Upper lobe of right lung (tissue), 1 donor: Measurements from ENCODE around the gene CCNB1IP1. TPM values are rescaled to one million over a fixed set of nuclear protein-coding genes. Genes with fewer than 3 reads are reported as not detected.
"Not testable (repeated sequence)": the region's sequence is repeated elsewhere in the genome, so short reads cannot be mapped to it uniquely, and the experiment has no call there.

ENCODE experiments used
- ATAC-seq: fragments of 200-7000 bp; cut with Tn5 transposase; one replicate; pipeline ENCODE4 v1.9.1; 2020; ENCODE audit warnings: mild to moderate bottlenecking, moderate library complexity
- DNase-seq: peaks from one replicate; pipeline ENCODE4 v3.0.0-alpha.2; 2020
- H3K27ac ChIP-seq: fragments of 200-600 bp; one replicate; pipeline ENCODE4 v1.8.0; 2022
- H3K27me3 ChIP-seq: fragments of 200-600 bp; one replicate; pipeline ENCODE4 v1.8.0; 2022; ENCODE audit warnings: mild to moderate bottlenecking
- H3K36me3 ChIP-seq: fragments of 200-600 bp; one replicate; pipeline ENCODE4 v1.8.0; 2022
- H3K4me1 ChIP-seq: fragments of 200-600 bp; one replicate; pipeline ENCODE4 v1.8.0; 2022
- H3K4me3 ChIP-seq: fragments of 200-600 bp; one replicate; pipeline ENCODE4 v1.8.0; 2022; ENCODE audit warnings: mild to moderate bottlenecking
- H3K9me3 ChIP-seq: fragments of 200-600 bp; one replicate; pipeline ENCODE4 v1.8.0; 2022
- intact Hi-C: fragments of 100-400 bp; cut with DNase I; formaldehyde crosslinking; loops from one replicate; pipeline ENCODE4 v1.11.0; 2022
- total RNA-seq: library from RNA; stranded (reverse); fragmentation: NEBNext Ultra II Directional; extraction: Animal tissue kit (Norgen Biotek cat#: 25700); gene quantifications from one replicate; pipeline ENCODE4 v1.2.1, GENCODE V29; 2021
- TF ChIP-seq, protein P1 (sequence below): fragments of 200-600 bp; IDR thresholded peaks from one replicate; pipeline ENCODE4 v1.8.0; 2022; ENCODE audit warnings: antibody characterized with exemption
- donor health status: DM: no; HTN: yes; CAD: no; lungs with severe emphysema.

CCNB1IP1 gene
- total RNA-seq, 1 donor from 2014 or later: 37.9 TPM

DNA sequence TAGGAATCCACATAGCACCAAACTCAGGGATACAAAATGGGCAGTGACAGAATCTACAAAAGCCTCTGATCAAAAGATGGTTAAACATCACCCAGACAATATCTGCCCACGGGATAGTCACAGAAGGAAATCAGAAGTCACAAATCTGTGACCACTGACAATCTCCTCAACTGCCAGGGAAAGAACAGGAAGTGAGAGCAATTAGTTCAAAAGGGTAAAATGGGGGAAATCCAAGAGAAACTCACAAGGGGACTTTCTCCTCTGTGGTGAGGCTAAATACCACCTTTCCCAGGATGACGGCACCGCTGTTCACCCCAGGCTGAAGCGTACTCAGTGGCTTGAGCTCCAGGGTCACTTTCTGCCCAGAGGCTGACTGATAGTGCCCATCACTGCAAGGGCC lies 38.0 kb downstream of the CCNB1IP1 start:
- Histone ChIP-seq H3K27me3 (no peaks in the 10 kb centered on the region), H3K4me1 (no peaks in the 10 kb centered on the region), H3K9me3 (no peaks in the 10 kb centered on the region), H3K4me3 (no peak overlapping the region), H3K27ac (no peak overlapping the region), H3K36me3 (peaks cover 92% of the 10 kb centered on the region)
- TF ChIP-seq, protein P1, sequence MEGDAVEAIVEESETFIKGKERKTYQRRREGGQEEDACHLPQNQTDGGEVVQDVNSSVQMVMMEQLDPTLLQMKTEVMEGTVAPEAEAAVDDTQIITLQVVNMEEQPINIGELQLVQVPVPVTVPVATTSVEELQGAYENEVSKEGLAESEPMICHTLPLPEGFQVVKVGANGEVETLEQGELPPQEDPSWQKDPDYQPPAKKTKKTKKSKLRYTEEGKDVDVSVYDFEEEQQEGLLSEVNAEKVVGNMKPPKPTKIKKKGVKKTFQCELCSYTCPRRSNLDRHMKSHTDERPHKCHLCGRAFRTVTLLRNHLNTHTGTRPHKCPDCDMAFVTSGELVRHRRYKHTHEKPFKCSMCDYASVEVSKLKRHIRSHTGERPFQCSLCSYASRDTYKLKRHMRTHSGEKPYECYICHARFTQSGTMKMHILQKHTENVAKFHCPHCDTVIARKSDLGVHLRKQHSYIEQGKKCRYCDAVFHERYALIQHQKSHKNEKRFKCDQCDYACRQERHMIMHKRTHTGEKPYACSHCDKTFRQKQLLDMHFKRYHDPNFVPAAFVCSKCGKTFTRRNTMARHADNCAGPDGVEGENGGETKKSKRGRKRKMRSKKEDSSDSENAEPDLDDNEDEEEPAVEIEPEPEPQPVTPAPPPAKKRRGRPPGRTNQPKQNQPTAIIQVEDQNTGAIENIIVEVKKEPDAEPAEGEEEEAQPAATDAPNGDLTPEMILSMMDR: no peak
- intact Hi-C loops: no loop called here
- DNase-seq (no peak), ATAC-seq (no peak)

DNA sequence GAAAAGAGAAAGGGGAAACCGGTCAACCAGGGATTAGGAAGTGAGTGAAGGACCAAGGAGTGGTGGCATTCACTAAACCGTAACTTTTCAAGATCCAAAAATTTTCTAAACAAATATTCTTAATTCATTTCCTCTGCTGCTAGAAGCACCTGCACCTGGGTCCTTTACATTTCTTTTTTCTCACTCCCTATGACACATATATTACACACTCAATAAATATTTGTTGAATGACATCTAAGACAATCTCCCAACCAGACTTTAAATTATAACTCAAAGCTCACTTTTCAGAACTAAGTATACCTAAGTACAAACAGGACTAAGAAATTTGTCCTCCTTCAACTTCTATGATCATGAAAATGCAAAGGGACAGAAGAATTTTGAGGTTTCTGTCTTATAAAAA lies 38.4 kb downstream of the CCNB1IP1 start:
- ATAC-seq: no peak
- intact Hi-C loops: no loop called here

GRCh38 chr14:20281998-20282397 lies 51.1 kb downstream of the CCNB1IP1 start:
- H3K27me3 ChIP-seq, intact Hi-C loops, H3K9me3 ChIP-seq, H3K4me3 ChIP-seq, DNase-seq, H3K27ac ChIP-seq, H3K4me1 ChIP-seq, ATAC-seq, H3K36me3 ChIP-seq: not testable (repeated sequence)

More for the DNA sequence above, 38.4 kb downstream of the CCNB1IP1 start:
- Histone ChIP-seq H3K36me3 (peaks cover 92% of the 10 kb centered on the region), H3K4me3 (no peak overlapping the region), H3K27ac (no peak overlapping the region), H3K4me1 (no peaks in the 10 kb centered on the region), H3K9me3 (no peaks in the 10 kb centered on the region), H3K27me3 (no peaks in the 10 kb centered on the region)
- no peak for DNase-seq
- TF ChIP-seq, protein P1: no peak

DNA sequence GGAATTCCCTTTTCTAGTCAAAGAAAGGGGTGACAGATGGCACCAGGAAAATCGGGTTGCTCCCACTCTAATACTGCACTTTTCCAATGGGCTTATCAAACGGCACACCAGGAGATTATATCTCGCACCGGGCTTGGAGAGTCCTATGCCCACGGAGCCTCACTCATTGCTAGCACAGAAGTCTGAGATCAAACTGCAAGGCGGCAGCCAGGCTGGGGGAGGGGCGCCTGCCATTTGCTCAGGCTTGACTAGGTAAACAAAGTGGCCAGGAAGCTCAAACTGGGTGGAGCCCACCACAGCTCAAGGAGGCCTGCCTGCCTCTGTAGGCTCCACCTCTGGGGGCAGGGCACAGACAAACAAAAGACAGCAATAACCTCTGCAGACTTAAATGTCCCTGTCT lies 52.8 kb downstream of the CCNB1IP1 start:
- H3K4me1 ChIP-seq, H3K27ac ChIP-seq, H3K27me3 ChIP-seq, intact Hi-C loops, H3K4me3 ChIP-seq, H3K36me3 ChIP-seq, DNase-seq, H3K9me3 ChIP-seq, ATAC-seq: not testable (repeated sequence)

- intact Hi-C loops: no loop called here
- DNase-seq (no peak), ATAC-seq (no peak)
- Histone ChIP-seq H3K36me3 (no peaks in the 10 kb centered on the region), H3K4me3 (no peak overlapping the region), H3K9me3 (no peaks in the 10 kb centered on the region), H3K27me3 (no peaks in the 10 kb centered on the region), H3K27ac (no peak overlapping the region), H3K4me1 (no peaks in the 10 kb centered on the region)
- TF ChIP-seq, protein P1: no peak
These were observed 54.7 kb downstream of the CCNB1IP1 start for GRCh38 chr14:20278414-20278813.

DNA sequence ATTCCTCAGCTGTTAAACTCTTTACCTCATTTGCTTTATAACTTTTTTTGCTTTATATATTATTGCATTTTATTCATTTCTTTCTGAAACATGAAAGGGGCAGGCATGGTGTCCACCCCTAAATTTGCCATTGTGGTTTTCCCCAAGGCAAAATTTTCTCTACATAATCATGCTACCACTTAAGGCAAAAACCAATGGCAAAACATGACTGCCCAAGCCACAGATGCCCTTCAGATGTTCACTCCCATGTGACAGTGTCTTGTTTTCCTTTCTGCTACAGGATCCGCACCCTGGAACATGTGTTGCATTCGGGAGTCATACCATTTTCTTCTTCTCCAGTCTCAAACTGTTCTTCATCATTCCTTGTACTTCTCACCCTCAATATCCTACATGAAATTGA lies 55.7 kb downstream of the CCNB1IP1 start:
- no peaks in the 10 kb centered on the region for H3K9me3 ChIP-seq
- intact Hi-C loops: no loop called here
- H3K27ac ChIP-seq: no peak overlapping the region
- H3K27me3 ChIP-seq: no peaks in the 10 kb centered on the region
- TF ChIP-seq, protein P1: no peak
- DNase-seq (no peak), ATAC-seq (no peak)
- no peak overlapping the region for H3K4me3 ChIP-seq
- no peaks in the 10 kb centered on the region for H3K36me3 ChIP-seq
- H3K4me1 ChIP-seq: no peaks in the 10 kb centered on the region

DNA sequence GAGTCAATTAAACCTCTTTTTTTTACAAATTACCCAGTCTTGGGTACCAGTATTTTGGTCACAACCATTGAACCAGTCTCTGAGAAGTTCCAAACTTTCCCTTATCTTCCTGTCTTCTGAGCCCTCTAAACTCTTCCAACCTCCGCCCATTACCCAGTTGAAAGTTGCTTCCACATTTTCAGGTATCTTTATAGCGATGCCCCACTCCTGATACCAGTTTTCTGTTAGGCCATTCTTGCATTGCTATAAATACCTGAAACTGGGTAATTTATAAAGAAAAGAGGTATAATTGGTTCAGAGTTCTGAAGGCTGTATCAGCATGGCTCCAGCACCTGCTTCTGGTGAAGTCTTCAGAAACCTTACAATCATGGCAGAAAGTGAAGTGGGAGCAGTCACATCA lies 59.0 kb downstream of the CCNB1IP1 start:
- TF ChIP-seq, protein P1: no peak
- no peak overlapping the region for H3K4me3 ChIP-seq
- H3K36me3 ChIP-seq: no peaks in the 10 kb centered on the region
- no peak overlapping the region for H3K27ac ChIP-seq
- no peak for ATAC-seq
- H3K27me3 ChIP-seq: no peaks in the 10 kb centered on the region
- intact Hi-C loops: no loop called here
- no peak for DNase-seq
- H3K4me1 ChIP-seq: no peaks in the 10 kb centered on the region
- H3K9me3 ChIP-seq: no peaks in the 10 kb centered on the region

GRCh38 chr14:20264361-20264760 lies 68.7 kb downstream of the CCNB1IP1 start:
- H3K4me1 ChIP-seq, H3K27ac ChIP-seq, H3K9me3 ChIP-seq, ATAC-seq, intact Hi-C loops, H3K27me3 ChIP-seq, DNase-seq, H3K4me3 ChIP-seq, H3K36me3 ChIP-seq: not testable (repeated sequence)
